Tibial nerve (tissue), 4 donors: Measurements from ENCODE around the gene SIDT1. TPM values are rescaled to one million over a fixed set of nuclear protein-coding genes. Genes with fewer than 3 reads are reported as not detected.

Source experiments
- DNase-seq, 2 donors: peaks; one replicate each; pipeline ENCODE4 v3.0.0-alpha.2; 2019; ENCODE audit warnings: low spot score in 2 of 2
- H3K27ac ChIP-seq, 4 donors: fragments of 200-600 bp; sonication (generic) in 3 of 4; one replicate each; pipeline ENCODE4 v1.5.1; 2017 to 2019; ENCODE audit warnings: mild to moderate bottlenecking in 1 of 4
- H3K27me3 ChIP-seq, 2 donors: fragments of 200-600 bp; sonication (generic) in 1 of 2; one replicate each; pipeline versions ENCODE4 v1.5.1 to v1.6.0; 2017 to 2019
- H3K36me3 ChIP-seq, 3 donors: fragments of 200-600 bp; sonication (generic); one replicate each; pipeline ENCODE4 v1.5.1; 2018 to 2019
- H3K4me1 ChIP-seq, 4 donors: fragments of 200-600 bp; sonication (generic) in 3 of 4; one replicate each; pipeline ENCODE4 v1.5.1; 2017 to 2019
- H3K4me3 ChIP-seq, 4 donors: fragments of 200-600 bp; sonication (generic) in 3 of 4; one replicate each; pipeline ENCODE4 v1.5.1; 2017 to 2019; ENCODE audit warnings: mild to moderate bottlenecking in 1 of 4, moderate library complexity in 1 of 4
- H3K9me3 ChIP-seq, 4 donors: fragments of 200-600 bp; sonication (generic) in 3 of 4; one replicate each; pipeline ENCODE4 v1.5.1; 2017 to 2019
- CTCF ChIP-seq, 5 experiments: fragments of 200-600 bp in 3 of 5; fragments of 450-650 bp in 2 of 5; sonication (generic) in 3 of 5; IDR thresholded peaks; one replicate each; pipeline ENCODE4 v1.5.1; 2016 to 2019; ENCODE audit warnings: antibody characterized with exemption in 5 of 5, mild to moderate bottlenecking in 3 of 5, moderate library complexity in 2 of 5
- EP300 ChIP-seq, 2 donors: sonication (generic); formaldehyde crosslinking; IDR thresholded peaks; one replicate each; pipeline ENCODE4 v1.6.1; 2017; ENCODE audit warnings: antibody characterized with exemption in 2 of 2, mild to moderate bottlenecking in 1 of 2
- POLR2A ChIP-seq, 2 donors: fragments of 450-650 bp; IDR thresholded peaks; one replicate each; pipeline ENCODE4 v1.6.1; 2017; ENCODE audit warnings: antibody characterized with exemption in 2 of 2, mild to moderate bottlenecking in 2 of 2, moderate library complexity in 2 of 2
- WGBS, 2 donors: methylation state at CpG; one replicate each; pipeline ENCODE4 v1.1.5; 2018; 5-methylcytosine and 5-hydroxymethylcytosine counted together
- total RNA-seq, 4 donors: library from RNA; depleted of rRNA; stranded (reverse); fragments of >200 nt; gene quantifications; one replicate each; pipeline ENCODE4 v1.1.0, GENCODE V29; 2016

The SIDT1 gene
- total RNA-seq, 4 donors from 2014 or later, result 2.7 to 6.8 (median 4.8) TPM

- no peak for TF ChIP-seq POLR2A (IDR thresholded peaks at IDR 0.05)
- no peak for TF ChIP-seq CTCF (IDR thresholded peaks at IDR 0.05)
- TF ChIP-seq EP300 (IDR thresholded peaks at IDR 0.05), result no peak
- H3K4me1 ChIP-seq, result no peaks in the 10 kb centered on the region
- no peaks in the 10 kb centered on the region for H3K27me3 ChIP-seq
- peaks cover 0 to 26% (median 0%) of the 10 kb centered on the region in 3 donors for H3K36me3 ChIP-seq
- 0 to 13% methylated on average over 1 of the region's 1 CpG for WGBS, 2 donors
- H3K4me3 ChIP-seq, result no peak overlapping the region
- no peak for DNase-seq
- H3K9me3 ChIP-seq, result no peaks in the 10 kb centered on the region
- H3K27ac ChIP-seq, result no peak overlapping the region
These were observed 33.3 kb upstream of the SIDT1 start for GRCh38 chr3:113499081-113499480.

- DNase-seq, result no peak
- no peaks in the 10 kb centered on the region for H3K9me3 ChIP-seq
- 89 to 93% methylated on average over 2 of the region's 2 CpGs for WGBS, 2 donors
- no peak for TF ChIP-seq EP300 (IDR thresholded peaks at IDR 0.05)
- no peak for TF ChIP-seq POLR2A (IDR thresholded peaks at IDR 0.05)
- no peak for TF ChIP-seq CTCF (IDR thresholded peaks at IDR 0.05)
- peaks cover 0 to 40% (median 0%) of the 10 kb centered on the region in 3 donors for H3K36me3 ChIP-seq
- H3K4me1 ChIP-seq, result no peaks in the 10 kb centered on the region
- H3K27me3 ChIP-seq, result no peaks in the 10 kb centered on the region
- no peak overlapping the region for H3K27ac ChIP-seq
- H3K4me3 ChIP-seq, result no peak overlapping the region
These were observed 30.8 kb upstream of the SIDT1 start for GRCh38 chr3:113501597-113501996.

- 82 to 86% methylated on average over 3 of the region's 3 CpGs for WGBS, 2 donors
- TF ChIP-seq EP300 (IDR thresholded peaks at IDR 0.05) (no peak), POLR2A (IDR thresholded peaks at IDR 0.05) (no peak), CTCF (IDR thresholded peaks at IDR 0.05) (no peak)
- no peaks in the 10 kb centered on the region for H3K4me1 ChIP-seq
- H3K9me3 ChIP-seq, result no peaks in the 10 kb centered on the region
- H3K27ac ChIP-seq, result no peak overlapping the region
- H3K27me3 ChIP-seq, result no peaks in the 10 kb centered on the region
- DNase-seq, result no peak
- H3K4me3 ChIP-seq, result no peak overlapping the region
- H3K36me3 ChIP-seq, result peaks cover 0 to 20% (median 0%) of the 10 kb centered on the region in 3 donors
These were observed 26.5 kb upstream of the SIDT1 start for GRCh38 chr3:113505867-113506266.

- 37 to 49% methylated on average over 4 of the region's 4 CpGs for WGBS, 2 donors
- Histone ChIP-seq H3K27ac (no peak overlapping the region), H3K4me3 (no peak overlapping the region), H3K27me3 (no peaks in the 10 kb centered on the region), H3K36me3 (peaks cover 0 to 14% (median 0%) of the 10 kb centered on the region in 3 donors), H3K4me1 (no peaks in the 10 kb centered on the region), H3K9me3 (no peaks in the 10 kb centered on the region)
- DNase-seq, result no peak
- no peak for TF ChIP-seq EP300 (IDR thresholded peaks at IDR 0.05)
- TF ChIP-seq POLR2A (IDR thresholded peaks at IDR 0.05), result no peak
- TF ChIP-seq CTCF (IDR thresholded peaks at IDR 0.05), result no peak
These were observed 24.8 kb upstream of the SIDT1 start for GRCh38 chr3:113507501-113508067.

GRCh38 chr3:113508966-113509365 lies 23.4 kb upstream of the SIDT1 start:
- peaks cover 0 to 8% (median 5%) of the 10 kb centered on the region in 4 donors for H3K4me1 ChIP-seq
- no peak overlapping the region for H3K4me3 ChIP-seq
- no peak for DNase-seq
- H3K27ac ChIP-seq, result no peak overlapping the region
- WGBS, 2 donors, result 0 to 45% methylated on average over 1 of the region's 1 CpG
- H3K9me3 ChIP-seq, result no peaks in the 10 kb centered on the region
- peaks cover 0 to 14% (median 0%) of the 10 kb centered on the region in 3 donors for H3K36me3 ChIP-seq
- TF ChIP-seq POLR2A (IDR thresholded peaks at IDR 0.05), result no peak
- no peak for TF ChIP-seq CTCF (IDR thresholded peaks at IDR 0.05)
- no peaks in the 10 kb centered on the region for H3K27me3 ChIP-seq
